Thymus (tissue), 11 donors: Measurements from ENCODE around the gene SYT17. TPM values are rescaled to one million over a fixed set of nuclear protein-coding genes. Genes with fewer than 3 reads are reported as not detected.

ENCODE experiments used
- DNase-seq, 9 donors: peaks; one replicate each; pipeline ENCODE4 v3.0.0-alpha.2; 2013; ENCODE audit warnings: low spot score in 9 of 9, low read depth in 6 of 9, missing footprints in 1 of 9
- H3K27ac ChIP-seq, 2 donors: one replicate each; pipeline ENCODE4 v1.5.1; 2013; ENCODE audit warnings: control low read depth in 1 of 2, low read depth in 1 of 2, low read length in 1 of 2, mild to moderate bottlenecking in 1 of 2, moderate library complexity in 1 of 2
- H3K27me3 ChIP-seq, 2 donors: one replicate each; pipeline ENCODE4 v1.5.1; 2013; ENCODE audit warnings: low read length in 1 of 2; ENCODE audit not compliant: control insufficient read depth in 2 of 2, insufficient read depth in 1 of 2
- H3K36me3 ChIP-seq, 2 donors: one replicate each; pipeline ENCODE4 v1.5.1; 2013; ENCODE audit warnings: low read length in 1 of 2, mild to moderate bottlenecking in 1 of 2, moderate library complexity in 1 of 2; ENCODE audit not compliant: control insufficient read depth in 2 of 2, insufficient read depth in 2 of 2
- H3K4me1 ChIP-seq, 2 donors: one replicate each; pipeline ENCODE4 v1.5.1; 2013; ENCODE audit warnings: low read length in 2 of 2; ENCODE audit not compliant: control insufficient read depth in 2 of 2, insufficient read depth in 2 of 2
- H3K4me3 ChIP-seq, 2 donors: one replicate each; pipeline ENCODE4 v1.5.1; 2013; ENCODE audit warnings: low read length in 2 of 2, control low read depth in 1 of 2, mild to moderate bottlenecking in 1 of 2
- H3K9me3 ChIP-seq, 2 donors: one replicate each; pipeline ENCODE4 v1.5.1; 2013; ENCODE audit warnings: low read length in 1 of 2, mild to moderate bottlenecking in 1 of 2; ENCODE audit not compliant: control insufficient read depth in 2 of 2, insufficient read depth in 1 of 2
- WGBS: extraction: QIAGEN DNeasy Blood & Tissue Kit; methylation state at CpG from one replicate; pipeline ENCODE4 v1.1.7; 2013; 5-methylcytosine and 5-hydroxymethylcytosine counted together
- polyA plus RNA-seq: library from polyadenylated mRNA; stranded (reverse); fragments of 200-250 nt; gene quantifications from one replicate; pipeline ENCODE4 v1.2.3, GENCODE V29; 2013
- total RNA-seq: library from RNA; stranded (reverse); fragments of 120-200 nt; gene quantifications from one replicate; pipeline ENCODE4 v1.2.4, GENCODE V29; 2013
- donor health status: healthy.

The SYT17 gene
- total and polyA plus RNA-seq, 2 donors, result 0.38 to 0.52 TPM

GRCh38 chr16:19287241-19287640, 119.2 kb downstream of the SYT17 start:
- H3K4me1 ChIP-seq, result no peaks in the 10 kb centered on the region
- H3K4me3 ChIP-seq, result no peak overlapping the region
- no peaks in the 10 kb centered on the region for H3K27me3 ChIP-seq
- no peaks in the 10 kb centered on the region for H3K36me3 ChIP-seq
- 91% methylated on average over 4 of the region's 4 CpGs for WGBS
- DNase-seq, result no peak
- H3K9me3 ChIP-seq, result no peaks in the 10 kb centered on the region
- H3K27ac ChIP-seq, result no peak overlapping the region

- no peak overlapping the region for H3K4me3 ChIP-seq
- no peaks in the 10 kb centered on the region for H3K36me3 ChIP-seq
- H3K27ac ChIP-seq, result no peak overlapping the region
- H3K9me3 ChIP-seq, result no peaks in the 10 kb centered on the region
- no peaks in the 10 kb centered on the region for H3K27me3 ChIP-seq
- WGBS, result 87% methylated on average over 7 of the region's 7 CpGs
- DNase-seq, result no peak
- no peaks in the 10 kb centered on the region for H3K4me1 ChIP-seq
These were observed 121.1 kb downstream of the SYT17 start for GRCh38 chr16:19288872-19289799.

- H3K4me3 ChIP-seq, result no peak overlapping the region
- H3K27ac ChIP-seq, result no peak overlapping the region
- no peaks in the 10 kb centered on the region for H3K9me3 ChIP-seq
- WGBS, result 59% methylated on average over 7 of the region's 7 CpGs
- no peaks in the 10 kb centered on the region for H3K4me1 ChIP-seq
- no peaks in the 10 kb centered on the region for H3K27me3 ChIP-seq
- DNase-seq, result no peak
- no peaks in the 10 kb centered on the region for H3K36me3 ChIP-seq
These were observed 121.9 kb downstream of the SYT17 start for GRCh38 chr16:19289811-19290485.

GRCh38 chr16:19290860-19291259, 122.8 kb downstream of the SYT17 start:
- Histone ChIP-seq H3K27ac (no peak overlapping the region), H3K27me3 (no peaks in the 10 kb centered on the region), H3K36me3 (no peaks in the 10 kb centered on the region), H3K4me1 (no peaks in the 10 kb centered on the region), H3K4me3 (no peak overlapping the region), H3K9me3 (no peaks in the 10 kb centered on the region)
- 93% methylated on average over 2 of the region's 2 CpGs for WGBS
- no peak for DNase-seq

- no peaks in the 10 kb centered on the region for H3K27me3 ChIP-seq
- H3K4me3 ChIP-seq, result no peak overlapping the region
- H3K36me3 ChIP-seq, result no peaks in the 10 kb centered on the region
- H3K4me1 ChIP-seq, result no peaks in the 10 kb centered on the region
- 57% methylated on average over 4 of the region's 4 CpGs for WGBS
- H3K27ac ChIP-seq, result no peak overlapping the region
- no peak for DNase-seq
- no peaks in the 10 kb centered on the region for H3K9me3 ChIP-seq
These were observed 123.4 kb downstream of the SYT17 start for GRCh38 chr16:19291475-19291874.

GRCh38 chr16:19292186-19292585, 124.1 kb downstream of the SYT17 start:
- 75% methylated on average over 5 of the region's 5 CpGs for WGBS
- Histone ChIP-seq H3K36me3 (no peaks in the 10 kb centered on the region), H3K9me3 (no peaks in the 10 kb centered on the region), H3K27me3 (no peaks in the 10 kb centered on the region), H3K27ac (no peak overlapping the region), H3K4me3 (no peak overlapping the region), H3K4me1 (no peaks in the 10 kb centered on the region)
- no peak for DNase-seq

- H3K9me3 ChIP-seq, result no peaks in the 10 kb centered on the region
- no peak overlapping the region for H3K27ac ChIP-seq
- H3K4me1 ChIP-seq, result no peaks in the 10 kb centered on the region
- no peaks in the 10 kb centered on the region for H3K27me3 ChIP-seq
- peak in 2 of 9 donors; percentile 1 to 18 for DNase-seq
- 8% methylated on average over 5 of the region's 5 CpGs for WGBS
- no peak overlapping the region for H3K4me3 ChIP-seq
- no peaks in the 10 kb centered on the region for H3K36me3 ChIP-seq
These were observed 126.2 kb downstream of the SYT17 start for GRCh38 chr16:19294156-19294649.

- Histone ChIP-seq H3K27ac (no peak overlapping the region), H3K27me3 (no peaks in the 10 kb centered on the region), H3K9me3 (no peaks in the 10 kb centered on the region), H3K4me1 (no peaks in the 10 kb centered on the region), H3K36me3 (no peaks in the 10 kb centered on the region), H3K4me3 (no peak overlapping the region)
- DNase-seq, result no peak
- 48% methylated on average over 2 of the region's 2 CpGs for WGBS
These were observed 127.4 kb downstream of the SYT17 start for GRCh38 chr16:19295393-19295792.

GRCh38 chr16:19297454-19297853, 129.4 kb downstream of the SYT17 start:
- Histone ChIP-seq H3K36me3 (no peaks in the 10 kb centered on the region), H3K9me3 (no peaks in the 10 kb centered on the region), H3K4me3 (no peak overlapping the region), H3K27me3 (no peaks in the 10 kb centered on the region), H3K27ac (no peak overlapping the region), H3K4me1 (no peaks in the 10 kb centered on the region)
- no peak for DNase-seq
- WGBS, result 97% methylated on average over 1 of the region's 1 CpG
